K562 (cell line): ENCODE results near the gene NOTCH3. TPM values are rescaled to one million over a fixed set of nuclear protein-coding genes. Genes with fewer than 3 reads are reported as not detected.

Source experiments
- ADNP ChIP-seq: fragments of 200-800 bp; sonication (Bioruptor generic); IDR thresholded peaks from 2 replicates; pipeline ENCODE4 v1.6.1; 2016; ENCODE audit warnings: missing genetic modification characterization, missing compliant biosample characterization
- BRCA1 ChIP-seq, 2 experiments: fragments of 450-650 bp in 1 of 2; sonication (generic) in 1 of 2; formaldehyde crosslinking in 1 of 2; IDR thresholded peaks; 2 replicates each; pipeline versions ENCODE4 v1.5.0 to v1.6.1; 2017 to 2020; ENCODE audit warnings: mild to moderate bottlenecking in 1 of 2, missing genetic modification reagents in 1 of 2
- BRD9 ChIP-seq: fragments of 450-650 bp; IDR thresholded peaks from 2 replicates; pipeline ENCODE4 v1.6.1; 2018; ENCODE audit warnings: low read depth; ENCODE audit not compliant: partially characterized antibody
- CBX2 ChIP-seq: fragments of 200-600 bp; sonication (generic); IDR thresholded peaks from one replicate; pipeline ENCODE4 v1.6.1; 2012; ENCODE audit warnings: mild to moderate bottlenecking, low read length, inconsistent platforms; ENCODE audit not compliant: insufficient read depth, poor library complexity, severe bottlenecking
- CBX8 ChIP-seq: fragments of 200-600 bp; sonication (generic); IDR thresholded peaks from 2 replicates; pipeline ENCODE4 v1.6.1; 2012; ENCODE audit warnings: borderline replicate concordance, mixed run types, low read depth, mild to moderate bottlenecking, moderate library complexity, mixed read lengths, low read length, control low read depth, inconsistent platforms; ENCODE audit not compliant: poor library complexity, severe bottlenecking; ENCODE audit errors: extremely low read depth
- DNMT1 ChIP-seq: fragments of 450-650 bp; IDR thresholded peaks from 2 replicates; pipeline ENCODE4 v1.6.1; 2016; ENCODE audit warnings: antibody characterized with exemption, mild to moderate bottlenecking
- FOXK2 ChIP-seq, 2 experiments: fragments of 450-650 bp; IDR thresholded peaks in 1 of 2; conservative IDR thresholded peaks in 1 of 2; 2 replicates each; pipeline ENCODE4 v1.6.1; 2016; ENCODE audit warnings: low read depth in 2 of 2, mild to moderate bottlenecking in 1 of 2
- GABPB1 ChIP-seq: sonication (generic); formaldehyde crosslinking; IDR thresholded peaks from 2 replicates; pipeline ENCODE4 v1.8.0; 2022; ENCODE audit warnings: mild to moderate bottlenecking, missing genetic modification reagents
- MTA1 ChIP-seq: fragments of 450-650 bp; IDR thresholded peaks from 2 replicates; pipeline ENCODE4 v1.6.1; 2017; ENCODE audit warnings: borderline replicate concordance
- TARDBP ChIP-seq: fragments of 450-650 bp; IDR thresholded peaks from 2 replicates; pipeline ENCODE4 v1.6.1; 2016
- TEAD1 ChIP-seq, 2 experiments: fragments of 450-650 bp in 1 of 2; sonication (generic) in 1 of 2; formaldehyde crosslinking; IDR thresholded peaks; 2 replicates each; pipeline versions ENCODE4 v1.4.0 to v1.8.0; 2020 to 2022; ENCODE audit warnings: mild to moderate bottlenecking in 2 of 2, missing genetic modification reagents in 1 of 2
- YY1 ChIP-seq, 3 experiments: IDR thresholded peaks; 2 replicates each; pipeline ENCODE4 v1.6.1; 2011; ENCODE audit warnings: low read length in 2 of 3, mild to moderate bottlenecking in 2 of 3, moderate library complexity in 2 of 3, borderline replicate concordance in 1 of 3, control low read depth in 1 of 3, low read depth in 1 of 3; ENCODE audit not compliant: insufficient read depth in 3 of 3, insufficient replicate concordance in 2 of 3, control insufficient read depth in 1 of 3, insufficient read length in 1 of 3; ENCODE audit errors: extremely low read depth in 1 of 3
- ZC3H4 ChIP-seq: sonication (generic); formaldehyde crosslinking; IDR thresholded peaks from 2 replicates; pipeline ENCODE4 v1.9.0; 2021; ENCODE audit warnings: missing genetic modification reagents, borderline replicate concordance
- ZNF277 ChIP-seq: fragments of 250-450 bp; sonication (Bioruptor Pico); IDR thresholded peaks from 2 replicates; pipeline ENCODE4 v1.8.0; 2022; ENCODE audit warnings: inconsistent platforms, mild to moderate bottlenecking, moderate library complexity, borderline replicate concordance
- ZNF511 ChIP-seq: sonication (generic); formaldehyde crosslinking; IDR thresholded peaks from 2 replicates; pipeline ENCODE4 v1.8.0; 2022; ENCODE audit warnings: mild to moderate bottlenecking, missing genetic modification reagents
- polyA plus RNA-seq, 8 experiments: library from polyadenylated mRNA; depleted of rRNA in 4 of 8; stranded (reverse) in 5 of 8; unstranded in 3 of 8; fragments of >200 nt; fragmentation: Nextera tagmentation in 2 of 8; fragmentation: Illumina TruSeq in 1 of 8; extraction: Ambion mirVana in 2 of 8; extraction: Trizol in 1 of 8; gene quantifications; 2 replicates each; pipeline versions ENCODE4 v1.2.1 to v1.2.3, GENCODE V29; 2011 to 2014; ENCODE audit warnings: inconsistent platforms in 1 of 8, missing spikeins in 1 of 8
- total RNA-seq, 7 experiments: library from RNA; depleted of rRNA in 6 of 7; stranded (reverse); fragments of >200 nt in 6 of 7; fragmentation: Illumina TruSeq in 2 of 7; extraction: Trizol in 2 of 7; gene quantifications; 2 replicates each; pipeline versions ENCODE4 v1.2.1 to v1.2.3, GENCODE V29; 2011 to 2021; ENCODE audit warnings: low replicate concordance in 1 of 7
- TF ChIP-seq, protein P1 (sequence below): fragments of 250-450 bp; sonication (Bioruptor Pico); IDR thresholded peaks from 2 replicates; pipeline ENCODE4 v1.8.0; 2021; ENCODE audit warnings: borderline replicate concordance, mild to moderate bottlenecking, moderate library complexity; ENCODE audit not compliant: poor library complexity, severe bottlenecking
- TF ChIP-seq, protein P2 (sequence below): sonication (generic); formaldehyde crosslinking; IDR thresholded peaks from 2 replicates; pipeline ENCODE4 v1.8.1; 2023; ENCODE audit warnings: missing genetic modification reagents, mild to moderate bottlenecking, borderline replicate concordance

The NOTCH3 gene
- total and polyA plus RNA-seq, 9 of the 15 experiments (the other 6 are each of a cell fraction or from before 2014, with no cell fraction given) = under 0.01 to 1.2 (median 0.16) TPM

DNA sequence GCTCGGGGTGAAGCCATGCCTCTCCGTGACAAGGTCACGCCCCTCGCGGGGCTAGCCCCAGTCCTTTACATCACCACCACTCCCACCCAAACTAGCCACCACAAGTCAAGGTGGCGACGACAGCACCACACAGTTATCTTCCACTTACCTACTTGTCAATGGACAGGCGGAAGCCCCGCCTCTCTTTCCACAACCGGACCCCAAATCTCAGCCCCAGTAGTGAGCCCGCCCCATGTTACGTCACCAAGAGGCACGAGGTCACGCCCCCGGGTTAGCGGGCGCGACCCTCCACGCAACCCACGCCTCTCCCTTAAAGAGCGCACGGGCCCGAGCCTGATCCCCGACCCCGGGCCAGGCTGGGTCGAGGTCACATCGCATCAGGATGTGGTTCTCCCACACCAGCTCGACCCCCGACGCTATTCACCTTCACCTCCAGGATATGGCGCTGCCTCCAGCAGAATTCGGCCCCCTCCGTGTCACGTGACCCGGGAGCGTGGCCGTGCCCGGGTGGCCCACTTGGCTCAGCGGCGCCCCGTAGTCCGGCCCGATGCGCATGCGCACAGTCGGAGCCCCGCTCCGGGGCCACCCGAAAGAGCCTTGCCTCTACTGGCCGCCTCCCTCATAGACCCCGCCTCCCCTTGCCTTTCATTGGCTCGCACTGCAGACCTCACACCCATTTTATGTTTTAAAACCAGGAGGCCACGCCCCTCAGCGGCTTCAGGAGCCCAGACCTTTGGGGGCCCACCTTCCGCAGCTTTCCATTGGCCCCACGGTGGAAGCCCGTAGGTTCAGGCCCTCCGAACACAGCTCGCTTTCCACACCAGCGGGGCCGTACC lies 75.3 kb downstream of the NOTCH3 start (continued):
- TF ChIP-seq DNMT1 = no peak
- peak; percentile 51 for TF ChIP-seq BRD9
- 0 out of 2 replicates have a peak, but pooled peaks have one; percentile 49 for TF ChIP-seq MTA1
- TF ChIP-seq YY1 (IDR thresholded peaks at IDR 0.05; ENCODE audit: borderline replicate concordance in 1 of 3, control insufficient read depth in 1 of 3, extremely low read depth in 1 of 3, insufficient read depth in 3 of 3, insufficient read length in 1 of 3, insufficient replicate concordance in 2 of 3, low read depth in 1 of 3, low read length in 2 of 3) = peak in 2 of 3 experiments; percentile 35 to 59
- TF ChIP-seq BRCA1 (IDR thresholded peaks at IDR 0.05) = no peak
- TF ChIP-seq BRCA1 (CRISPR knock-in tag; IDR thresholded peaks at IDR 0.05) = no peak
- peak; percentile 32; the same call in 1 of the 2 replicates for TF ChIP-seq TARDBP
- TF ChIP-seq ADNP (tag) = no peak
- TF ChIP-seq, protein P1, sequence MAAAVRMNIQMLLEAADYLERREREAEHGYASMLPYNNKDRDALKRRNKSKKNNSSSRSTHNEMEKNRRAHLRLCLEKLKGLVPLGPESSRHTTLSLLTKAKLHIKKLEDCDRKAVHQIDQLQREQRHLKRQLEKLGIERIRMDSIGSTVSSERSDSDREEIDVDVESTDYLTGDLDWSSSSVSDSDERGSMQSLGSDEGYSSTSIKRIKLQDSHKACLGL (CRISPR knock-in tag) = no peak
- TF ChIP-seq ZNF511 (CRISPR knock-in tag) = no peak
- 0 out of 4 replicates have a peak, but pooled peaks of 1 of the 2 experiments have one; percentile 16 for TF ChIP-seq FOXK2 (conservative IDR thresholded peaks at IDR 0.05 in 1 of 2, IDR thresholded peaks at IDR 0.05 in 1 of 2; ENCODE audit: low read depth in 2 of 2)
- TF ChIP-seq GABPB1 (CRISPR knock-in tag) = peak; percentile 57; the same call in 1 of the 2 replicates
- no peak for TF ChIP-seq ZC3H4
- TF ChIP-seq, protein P2, sequence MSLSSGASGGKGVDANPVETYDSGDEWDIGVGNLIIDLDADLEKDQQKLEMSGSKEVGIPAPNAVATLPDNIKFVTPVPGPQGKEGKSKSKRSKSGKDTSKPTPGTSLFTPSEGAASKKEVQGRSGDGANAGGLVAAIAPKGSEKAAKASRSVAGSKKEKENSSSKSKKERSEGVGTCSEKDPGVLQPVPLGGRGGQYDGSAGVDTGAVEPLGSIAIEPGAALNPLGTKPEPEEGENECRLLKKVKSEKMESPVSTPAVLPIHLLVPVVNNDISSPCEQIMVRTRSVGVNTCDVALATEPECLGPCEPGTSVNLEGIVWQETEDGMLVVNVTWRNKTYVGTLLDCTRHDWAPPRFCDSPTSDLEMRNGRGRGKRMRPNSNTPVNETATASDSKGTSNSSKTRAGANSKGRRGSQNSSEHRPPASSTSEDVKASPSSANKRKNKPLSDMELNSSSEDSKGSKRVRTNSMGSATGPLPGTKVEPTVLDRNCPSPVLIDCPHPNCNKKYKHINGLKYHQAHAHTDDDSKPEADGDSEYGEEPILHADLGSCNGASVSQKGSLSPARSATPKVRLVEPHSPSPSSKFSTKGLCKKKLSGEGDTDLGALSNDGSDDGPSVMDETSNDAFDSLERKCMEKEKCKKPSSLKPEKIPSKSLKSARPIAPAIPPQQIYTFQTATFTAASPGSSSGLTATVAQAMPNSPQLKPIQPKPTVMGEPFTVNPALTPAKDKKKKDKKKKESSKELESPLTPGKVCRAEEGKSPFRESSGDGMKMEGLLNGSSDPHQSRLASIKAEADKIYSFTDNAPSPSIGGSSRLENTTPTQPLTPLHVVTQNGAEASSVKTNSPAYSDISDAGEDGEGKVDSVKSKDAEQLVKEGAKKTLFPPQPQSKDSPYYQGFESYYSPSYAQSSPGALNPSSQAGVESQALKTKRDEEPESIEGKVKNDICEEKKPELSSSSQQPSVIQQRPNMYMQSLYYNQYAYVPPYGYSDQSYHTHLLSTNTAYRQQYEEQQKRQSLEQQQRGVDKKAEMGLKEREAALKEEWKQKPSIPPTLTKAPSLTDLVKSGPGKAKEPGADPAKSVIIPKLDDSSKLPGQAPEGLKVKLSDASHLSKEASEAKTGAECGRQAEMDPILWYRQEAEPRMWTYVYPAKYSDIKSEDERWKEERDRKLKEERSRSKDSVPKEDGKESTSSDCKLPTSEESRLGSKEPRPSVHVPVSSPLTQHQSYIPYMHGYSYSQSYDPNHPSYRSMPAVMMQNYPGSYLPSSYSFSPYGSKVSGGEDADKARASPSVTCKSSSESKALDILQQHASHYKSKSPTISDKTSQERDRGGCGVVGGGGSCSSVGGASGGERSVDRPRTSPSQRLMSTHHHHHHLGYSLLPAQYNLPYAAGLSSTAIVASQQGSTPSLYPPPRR (CRISPR knock-in tag) = no peak
- TF ChIP-seq ZNF277 (CRISPR knock-in tag) = no peak
- no peak for TF ChIP-seq TEAD1 (CRISPR knock-in tag; IDR thresholded peaks at IDR 0.05)
- TF ChIP-seq CBX8 = no peak
- no peak for TF ChIP-seq CBX2
